Chondrocyte (in vitro differentiated cells): Measurements from ENCODE around the gene TBC1D4. TPM values are rescaled to one million over a fixed set of nuclear protein-coding genes. Genes with fewer than 3 reads are reported as not detected.

ENCODE experiments used
- DNase-seq: peaks from one replicate; pipeline ENCODE4 v3.0.0; 2021; ENCODE audit warnings: mixed read lengths, low spot score
- H3K27ac Mint-ChIP-seq: one replicate; pipeline ENCODE4 v1.8.0; 2021; ENCODE audit warnings: mild to moderate bottlenecking, moderate library complexity, mixed read lengths; ENCODE audit not compliant: unreplicated experiment
- H3K27me3 Mint-ChIP-seq: 2 replicates; pipeline ENCODE4 v1.8.0; 2021; ENCODE audit warnings: low read depth, mixed read lengths
- H3K36me3 Mint-ChIP-seq: 2 replicates; pipeline ENCODE4 v1.8.0; 2021; ENCODE audit warnings: low read depth, mixed read lengths
- H3K4me1 Mint-ChIP-seq: 2 replicates; pipeline ENCODE4 v1.8.0; 2021; ENCODE audit warnings: low read depth, mild to moderate bottlenecking, mixed read lengths
- H3K4me3 Mint-ChIP-seq: one replicate; pipeline ENCODE4 v1.8.0; 2021; ENCODE audit warnings: mild to moderate bottlenecking, moderate library complexity, mixed read lengths; ENCODE audit not compliant: unreplicated experiment
- H3K9me3 Mint-ChIP-seq: 2 replicates; pipeline ENCODE4 v1.8.0; 2021; ENCODE audit warnings: low read depth, mixed read lengths
- CTCF ChIP-seq: fragments of 200-600 bp; sonication (generic); IDR thresholded peaks from 2 replicates; pipeline ENCODE4 v1.5.0; 2021; ENCODE audit warnings: antibody characterized with exemption, mild to moderate bottlenecking, moderate library complexity
- total RNA-seq: library from RNA; stranded (reverse); gene quantifications from 3 replicates; pipeline ENCODE4 v1.2.1, GENCODE V29; 2021

The TBC1D4 gene
- total RNA-seq, 1 donor from 2014 or later = 5.7 TPM

- no peaks in the 10 kb centered on the region for H3K9me3 Mint-ChIP-seq
- DNase-seq = no peak
- H3K36me3 Mint-ChIP-seq = peaks cover 1% of the 10 kb centered on the region
- peaks cover 40% of the 10 kb centered on the region for H3K4me1 Mint-ChIP-seq
- no peak for TF ChIP-seq CTCF
- no peak overlapping the region for H3K4me3 Mint-ChIP-seq
- H3K27me3 Mint-ChIP-seq = no peaks in the 10 kb centered on the region
- H3K27ac Mint-ChIP-seq = no peak overlapping the region
These were observed 121.8 kb downstream of the TBC1D4 start for GRCh38 chr13:75360170-75360569.

- no peak for TF ChIP-seq CTCF
- peak overlapping the region; percentile 54 for H3K27ac Mint-ChIP-seq
- no peaks in the 10 kb centered on the region for H3K9me3 Mint-ChIP-seq
- no peak for DNase-seq
- no peaks in the 10 kb centered on the region for H3K27me3 Mint-ChIP-seq
- peaks cover 48% of the 10 kb centered on the region for H3K4me1 Mint-ChIP-seq
- H3K36me3 Mint-ChIP-seq = peaks cover 1% of the 10 kb centered on the region
- no peak overlapping the region for H3K4me3 Mint-ChIP-seq
These were observed 122.7 kb downstream of the TBC1D4 start for GRCh38 chr13:75359266-75359665.

DNA sequence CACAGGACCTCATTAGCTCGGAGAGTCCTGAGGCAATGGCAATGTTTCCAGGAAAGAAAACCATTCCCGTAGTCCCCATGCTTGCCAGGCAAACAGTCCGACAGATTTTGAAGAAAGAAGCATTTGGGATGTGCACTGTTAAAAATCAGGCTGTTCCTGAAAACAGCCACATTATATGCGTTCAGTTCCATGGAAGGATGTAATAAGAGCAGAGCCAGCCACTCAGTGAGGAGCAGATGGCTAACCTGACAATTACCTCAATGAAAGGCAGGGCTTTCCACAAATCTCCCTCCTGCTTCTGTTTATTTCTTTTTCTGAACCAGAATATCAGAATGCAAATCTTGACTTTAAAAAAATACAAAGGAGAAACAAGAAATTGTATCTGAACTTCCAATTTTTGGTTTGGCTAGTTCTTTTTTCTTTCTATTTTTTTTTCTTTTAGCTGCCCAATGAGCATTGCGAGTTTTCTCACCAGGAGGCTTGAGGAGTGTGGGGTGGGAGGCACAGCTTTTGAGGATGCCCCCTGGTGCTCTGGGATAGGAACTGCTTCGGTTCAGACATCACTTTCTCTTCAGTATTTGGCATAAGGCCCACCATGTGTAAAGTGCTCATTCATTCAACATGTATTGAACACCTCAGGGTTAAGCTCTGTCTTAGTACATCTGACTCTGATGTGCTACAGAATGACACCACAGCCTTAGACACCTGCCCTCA is 124.2 kb downstream of the TBC1D4 start:
- Mint-ChIP-seq H3K9me3 (no peaks in the 10 kb centered on the region), H3K4me3 (no peak overlapping the region), H3K4me1 (peaks cover 62% of the 10 kb centered on the region), H3K27me3 (no peaks in the 10 kb centered on the region), H3K36me3 (peaks cover 1% of the 10 kb centered on the region), H3K27ac (peak overlapping the region; percentile 51)
- no peak for DNase-seq
- TF ChIP-seq CTCF = peak; percentile 77

- Mint-ChIP-seq H3K4me3 (no peak overlapping the region), H3K27me3 (no peaks in the 10 kb centered on the region), H3K4me1 (peaks cover 62% of the 10 kb centered on the region), H3K27ac (no peak overlapping the region), H3K36me3 (no peaks in the 10 kb centered on the region), H3K9me3 (no peaks in the 10 kb centered on the region)
- no peak for TF ChIP-seq CTCF
- no peak for DNase-seq
These were observed 125.5 kb downstream of the TBC1D4 start for GRCh38 chr13:75356421-75356820.

- H3K9me3 Mint-ChIP-seq = no peaks in the 10 kb centered on the region
- no peak for TF ChIP-seq CTCF
- no peak for DNase-seq
- H3K27me3 Mint-ChIP-seq = no peaks in the 10 kb centered on the region
- no peak overlapping the region for H3K4me3 Mint-ChIP-seq
- H3K4me1 Mint-ChIP-seq = peaks cover 62% of the 10 kb centered on the region
- H3K36me3 Mint-ChIP-seq = no peaks in the 10 kb centered on the region
- peak overlapping the region; percentile 47 for H3K27ac Mint-ChIP-seq
These were observed 126.4 kb downstream of the TBC1D4 start for GRCh38 chr13:75355609-75356008.
